Renal cortex interstitium (tissue), 11 donors: ENCODE results near the gene NPTN. TPM values are rescaled to one million over a fixed set of nuclear protein-coding genes. Genes with fewer than 3 reads are reported as not detected.

Experiments used
- DNase-seq, 11 donors: peaks; one replicate each; pipeline ENCODE4 v3.0.0-alpha.2; 2013; ENCODE audit warnings: low read depth in 9 of 11, low spot score in 4 of 11; ENCODE audit errors: extremely low read depth in 1 of 11
- polyA plus RNA-seq, 3 donors: library from polyadenylated mRNA; unstranded; fragments of 120-200 nt; gene quantifications; one replicate each; pipeline ENCODE4 v1.2.1, GENCODE V29; 2013; ENCODE audit not compliant: insufficient read length in 3 of 3

The NPTN gene
- polyA plus RNA-seq, 3 donors, result 179 to 182 (median 182) TPM

DNA sequence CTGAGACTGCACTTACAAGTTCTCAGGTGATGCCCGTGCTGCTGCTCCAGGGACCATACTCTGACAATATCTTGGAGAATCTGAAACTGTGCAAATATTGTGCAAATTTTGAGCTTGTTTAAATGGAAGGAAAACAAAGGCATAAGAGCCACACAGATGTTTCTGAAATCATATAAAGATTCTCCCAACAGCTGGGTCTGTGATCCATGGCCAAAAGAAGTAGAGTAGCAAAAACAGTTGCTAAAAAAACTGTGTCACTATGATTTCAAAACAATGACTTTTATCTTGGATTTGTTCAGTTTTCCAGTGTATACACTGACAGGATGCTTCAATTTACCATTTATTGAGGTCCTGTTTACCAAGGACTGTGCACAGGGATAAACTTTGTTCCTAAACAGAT lies 25.3 kb downstream of the NPTN start:
- DNase-seq, result no peak

DNA sequence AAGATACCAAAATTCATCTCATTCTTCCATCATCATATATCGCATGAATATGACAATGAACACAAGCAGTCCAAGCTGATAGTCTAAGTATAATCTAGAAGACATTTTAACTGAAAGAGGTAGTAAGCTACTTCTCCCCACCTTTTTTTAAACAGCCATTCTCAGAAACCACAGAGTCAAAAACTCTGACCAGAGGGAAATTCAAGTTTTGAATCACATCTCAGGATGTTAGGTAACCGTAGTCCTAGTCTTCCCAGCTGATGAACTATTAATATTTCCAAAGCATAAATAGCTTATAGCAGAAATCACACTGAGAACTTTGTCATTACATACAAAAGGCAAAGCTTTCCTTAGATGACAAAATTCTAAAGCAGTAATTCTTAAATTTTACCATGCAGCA lies 25.8 kb downstream of the NPTN start:
- no peak for DNase-seq

DNA sequence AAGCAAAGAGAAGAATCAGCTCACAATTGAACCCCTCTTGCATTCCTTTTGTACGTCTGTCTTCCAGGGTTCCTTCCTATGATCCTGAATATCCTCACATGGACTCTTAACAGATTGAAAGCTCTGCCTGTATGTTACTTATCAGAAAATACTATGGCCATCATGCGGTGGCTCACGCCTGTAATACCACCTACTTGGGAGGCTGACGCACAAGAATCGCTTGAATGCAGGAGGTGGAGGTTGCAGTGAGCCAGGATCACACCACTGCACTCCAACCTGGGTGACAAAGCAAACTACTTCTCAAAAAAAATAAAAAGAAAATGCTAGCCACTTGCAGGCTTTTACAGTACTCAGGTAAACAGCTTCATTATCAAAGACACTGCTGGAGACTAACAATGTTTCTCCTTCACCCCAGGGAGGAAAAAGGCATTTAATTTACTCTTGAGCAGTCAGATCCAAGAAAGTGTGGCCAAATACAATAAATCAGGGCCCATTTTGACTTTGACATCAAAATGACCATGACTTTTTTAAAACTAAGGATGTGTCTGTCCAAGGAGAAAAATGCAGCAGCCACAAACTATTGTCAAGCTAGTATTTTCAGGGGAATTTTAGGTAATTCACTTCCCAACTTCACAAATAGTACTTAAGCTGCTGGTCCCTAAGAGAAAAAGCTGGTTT lies 27.3 kb downstream of the NPTN start:
- DNase-seq, result no peak

GRCh38 chr15:73604477-73604876 lies 28.7 kb downstream of the NPTN start:
- no peak for DNase-seq

DNA sequence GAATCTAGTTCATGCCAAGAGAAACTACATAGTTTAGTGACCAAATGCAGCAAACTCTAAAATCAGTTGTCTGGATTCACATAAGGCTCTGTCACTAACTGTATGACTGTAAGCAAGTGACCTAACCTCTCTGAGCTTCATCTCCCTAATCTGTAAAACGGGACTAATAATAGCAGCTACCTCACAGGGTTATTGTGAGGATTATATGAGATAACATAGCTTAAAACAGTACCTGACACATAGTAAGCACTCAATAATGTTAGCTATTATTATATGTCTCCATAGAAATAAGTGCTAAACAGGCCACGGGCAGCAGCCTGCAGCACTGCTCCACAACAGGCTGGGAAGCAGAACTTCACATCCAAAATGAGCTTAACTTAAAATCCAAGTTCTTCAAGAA lies 30.2 kb downstream of the NPTN start:
- no peak for DNase-seq

DNA sequence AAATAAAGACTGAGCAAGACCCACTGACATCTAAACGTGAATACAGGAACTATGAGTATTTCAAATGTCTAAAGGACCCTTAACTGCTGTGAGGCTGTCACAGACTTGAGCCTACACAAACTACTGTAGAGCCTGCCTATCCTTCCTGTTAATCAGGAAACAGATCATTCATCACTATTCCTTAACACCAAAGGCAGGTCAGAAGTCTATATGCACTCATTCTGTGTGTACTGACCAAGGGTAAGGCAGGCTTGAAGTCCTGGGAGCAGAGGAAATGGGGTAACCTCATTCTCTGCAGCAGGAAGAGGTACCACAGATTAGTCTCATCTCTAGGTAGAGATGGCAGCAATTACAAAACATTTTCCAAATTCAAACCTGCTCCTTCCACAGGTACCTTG lies 30.7 kb downstream of the NPTN start:
- DNase-seq, result no peak

GRCh38 chr15:73601451-73602445 lies 31.4 kb downstream of the NPTN start:
- DNase-seq, result peak in 5 of 11 donors; percentile 35 to 67 (median 63)

GRCh38 chr15:73600413-73601335 lies 32.5 kb downstream of the NPTN start:
- DNase-seq, result no peak

GRCh38 chr15:73599934-73600333 lies 33.3 kb downstream of the NPTN start:
- no peak for DNase-seq

DNA sequence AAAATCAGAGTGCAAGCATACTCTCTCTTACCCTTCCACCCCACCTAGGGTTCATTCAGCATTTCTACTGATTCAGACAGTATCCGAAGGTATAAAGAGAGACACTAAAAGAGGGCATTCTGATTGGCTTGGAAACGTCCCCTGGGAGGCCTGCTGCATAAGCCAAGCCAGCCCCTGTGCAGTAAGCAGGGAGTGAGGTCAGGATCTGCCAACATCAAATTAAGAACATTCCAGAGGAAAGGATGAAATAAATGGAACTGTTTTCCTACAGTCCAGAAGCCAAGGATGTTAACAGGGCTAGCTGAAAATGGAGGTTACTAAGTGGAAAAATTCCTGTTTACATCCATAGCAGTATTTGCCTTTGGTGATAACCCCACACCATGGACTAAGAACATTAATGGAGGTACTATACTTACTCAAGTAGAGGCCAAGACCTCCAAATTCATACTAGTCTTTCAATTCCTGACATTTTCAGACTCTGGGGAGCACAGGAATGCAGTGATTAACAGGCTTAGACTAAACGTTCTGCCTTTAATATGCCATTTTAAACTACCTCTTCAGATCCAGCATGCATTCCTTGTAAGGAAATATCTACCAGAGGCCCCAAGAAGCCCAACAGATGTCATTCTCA lies 34.5 kb downstream of the NPTN start:
- DNase-seq, result peak in 3 of 11 donors; percentile 17 to 44 (median 36)

GRCh38 chr15:73597036-73597638 lies 36.1 kb downstream of the NPTN start:
- DNase-seq, result no peak

DNA sequence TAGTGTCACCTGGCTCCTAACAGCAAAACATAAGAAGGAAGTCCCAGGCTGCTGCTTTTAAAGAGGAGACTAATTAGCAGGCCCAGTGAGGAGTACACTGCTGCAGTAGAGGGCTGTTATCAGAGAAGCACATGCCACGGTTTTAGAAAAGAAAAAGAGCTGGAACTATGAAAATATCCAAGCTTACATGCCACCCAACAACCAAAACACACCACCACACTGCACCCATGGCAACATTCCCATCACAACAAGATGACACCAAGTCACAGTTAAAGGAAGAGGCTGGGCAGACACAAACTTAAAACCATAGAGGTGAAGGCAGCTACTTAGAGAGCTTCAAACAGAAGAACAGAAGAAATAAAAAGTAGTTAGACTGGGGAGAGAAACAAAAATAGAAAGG lies 37.0 kb downstream of the NPTN start:
- DNase-seq, result no peak

- no peak for DNase-seq
Measured at GRCh38 chr15:73594109-73594508, 39.1 kb downstream of the NPTN start.

DNA sequence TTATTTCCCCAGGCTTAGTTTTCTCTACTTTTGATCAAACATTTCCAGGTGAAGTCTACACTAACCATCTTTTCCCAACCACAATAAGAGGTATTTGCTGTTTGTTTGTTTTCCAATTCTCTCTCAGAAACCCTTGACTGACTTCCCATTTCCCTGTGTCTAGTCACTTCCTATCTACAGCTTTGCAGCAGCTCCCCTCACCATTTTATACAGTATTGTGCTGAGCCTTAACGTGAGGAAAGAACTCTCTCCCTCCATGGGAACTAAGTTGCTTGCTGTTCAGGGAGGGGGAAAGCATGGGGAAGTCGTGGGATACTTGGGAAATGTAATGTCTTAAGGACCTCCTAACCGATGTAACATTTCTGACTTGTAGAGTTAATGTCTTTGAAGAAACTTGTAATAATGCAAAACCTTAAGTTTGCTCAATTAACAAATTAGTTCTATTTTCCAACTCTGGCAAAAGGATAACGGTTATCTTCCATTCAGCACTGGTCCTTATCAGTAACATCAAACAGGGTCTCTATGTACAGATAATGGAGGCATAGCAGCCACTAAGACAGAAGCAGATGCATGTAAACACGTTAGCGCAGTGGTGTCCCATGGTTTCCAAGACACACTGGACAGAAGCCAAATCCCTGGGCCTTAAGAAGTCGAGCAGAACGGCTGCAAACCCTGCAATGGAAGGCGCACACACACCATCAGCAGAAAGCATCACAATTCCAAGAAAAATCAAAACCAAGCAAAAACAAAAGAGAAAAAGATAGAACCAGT lies 39.7 kb downstream of the NPTN start:
- DNase-seq, result peak in 4 of 11 donors; percentile 44 to 70 (median 61)

DNA sequence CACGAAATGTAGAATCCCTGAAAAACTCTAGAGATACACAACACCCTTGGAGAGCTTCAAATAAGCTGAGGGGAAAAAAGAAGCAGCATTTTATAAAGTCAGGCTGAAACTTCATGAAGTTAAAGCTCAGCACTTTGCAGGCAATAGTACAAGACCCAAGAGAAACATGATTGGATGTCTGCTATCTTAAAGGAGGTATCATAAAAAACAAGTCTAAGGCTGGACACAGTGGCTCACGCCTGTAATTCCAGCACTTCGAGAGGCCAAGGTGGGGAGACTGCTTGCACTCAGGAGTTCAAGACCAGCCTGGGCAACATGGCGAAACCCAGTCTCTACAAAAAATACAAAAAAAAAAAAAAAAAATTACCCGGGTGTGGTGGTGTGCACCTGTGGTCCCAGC lies 42.9 kb downstream of the NPTN start:
- DNase-seq, result no peak

DNA sequence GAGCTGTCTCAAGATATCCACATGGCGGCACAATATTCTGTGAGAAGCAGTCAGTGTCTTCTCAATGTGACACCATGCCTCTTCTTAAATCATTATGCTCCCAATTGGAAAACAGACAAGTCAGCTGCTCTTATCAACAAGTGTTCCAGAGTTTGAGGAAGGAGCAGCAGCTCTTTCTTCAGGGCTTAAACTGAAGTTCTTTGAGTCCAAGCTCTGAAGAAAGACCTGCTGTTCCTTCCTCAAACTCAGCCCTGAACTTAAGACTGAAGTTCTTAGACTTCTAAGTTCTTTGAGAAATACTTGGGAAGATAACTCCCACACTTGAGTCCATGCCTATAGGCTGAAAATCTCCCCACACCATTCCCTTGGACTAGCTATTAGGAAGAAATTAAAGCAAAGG lies 43.4 kb downstream of the NPTN start:
- DNase-seq, result no peak

DNA sequence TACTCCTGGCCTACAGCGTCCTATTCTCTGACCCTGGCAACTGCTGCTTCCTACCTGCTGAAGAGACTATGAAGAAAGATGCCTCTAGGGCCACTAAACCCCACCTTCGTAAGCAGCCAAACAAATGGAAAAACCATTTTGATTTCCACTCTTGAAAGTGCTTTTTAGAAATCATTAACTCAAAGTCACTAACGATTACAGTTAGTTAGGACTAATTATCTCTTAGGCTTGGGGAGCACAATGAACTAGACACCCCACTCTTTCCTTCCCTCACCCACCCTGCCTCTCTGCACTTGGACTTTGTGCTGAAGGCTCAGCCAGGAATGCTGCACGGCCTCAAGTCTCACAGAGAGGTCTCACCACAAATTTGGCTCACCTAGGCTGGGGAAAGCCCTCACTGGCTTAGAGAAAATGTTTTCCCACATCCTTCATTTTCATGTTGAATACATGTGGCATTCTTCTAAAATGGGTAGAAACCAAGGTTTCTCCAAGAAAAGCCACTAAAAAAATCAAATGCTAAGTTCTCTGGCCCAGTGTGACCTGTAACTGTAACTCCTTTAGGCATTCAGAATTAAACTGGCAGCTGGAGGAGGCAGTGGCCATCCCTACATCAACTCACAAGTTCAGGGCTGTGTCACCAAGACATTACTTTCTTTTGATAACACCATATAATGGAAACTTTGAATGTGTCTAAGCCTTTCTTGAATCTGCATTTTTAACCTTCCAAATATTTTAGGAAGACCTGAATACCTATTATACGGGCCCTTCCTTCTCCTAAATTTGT lies 47.1 kb downstream of the NPTN start:
- no peak for DNase-seq
